Measurements from ENCODE around the gene BCL2L11. TPM values are rescaled to one million over a fixed set of nuclear protein-coding genes. Genes with fewer than 3 reads are reported as not detected.

BCL2L11 gene
- total and polyA plus RNA-seq, 9 of the 15 experiments (the other 6 are each of a cell fraction or from before 2014, with no cell fraction given), result 2.2 to 18.8 (median 5.0) TPM

DNA sequence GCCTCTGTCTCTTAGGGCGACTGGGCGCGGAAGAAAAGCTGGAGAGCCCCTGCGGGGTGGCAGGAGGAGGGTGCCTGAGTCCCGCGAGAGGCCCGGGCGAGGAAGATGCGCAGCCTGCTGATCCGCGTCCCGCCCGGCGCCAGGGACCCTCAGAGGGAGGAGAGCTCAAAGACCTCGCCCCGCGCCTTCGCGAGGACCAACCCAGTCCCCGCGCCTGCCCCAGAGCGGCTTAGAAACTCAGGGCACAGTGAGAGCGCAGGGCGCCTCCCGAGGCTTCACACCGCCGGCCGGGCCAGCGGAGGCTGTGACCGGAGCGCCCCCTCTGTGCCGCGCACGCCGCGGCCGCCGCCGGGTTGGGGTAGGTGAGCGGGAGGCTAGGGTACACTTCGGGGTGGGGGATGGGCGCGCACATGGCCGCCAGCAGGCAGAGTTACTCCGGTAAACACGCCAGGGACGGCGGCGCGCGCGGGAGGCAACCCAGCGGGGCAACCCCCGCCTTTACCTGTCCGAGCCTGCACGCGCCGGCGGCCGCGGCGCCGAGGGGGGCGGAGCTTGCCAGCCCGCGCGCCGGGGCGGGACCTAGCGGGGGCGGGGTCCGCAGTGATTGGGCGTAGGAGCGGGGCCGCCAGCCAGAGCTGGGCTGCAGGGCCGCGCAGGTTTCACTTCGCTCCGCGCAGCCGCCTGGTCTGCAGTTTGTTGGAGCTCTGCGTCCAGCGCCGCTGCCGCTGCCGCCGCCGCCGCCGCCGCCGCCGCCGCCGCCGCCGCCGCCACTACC, at the start of gene BCL2L11 (continued):
- TF ChIP-seq, protein P1, sequence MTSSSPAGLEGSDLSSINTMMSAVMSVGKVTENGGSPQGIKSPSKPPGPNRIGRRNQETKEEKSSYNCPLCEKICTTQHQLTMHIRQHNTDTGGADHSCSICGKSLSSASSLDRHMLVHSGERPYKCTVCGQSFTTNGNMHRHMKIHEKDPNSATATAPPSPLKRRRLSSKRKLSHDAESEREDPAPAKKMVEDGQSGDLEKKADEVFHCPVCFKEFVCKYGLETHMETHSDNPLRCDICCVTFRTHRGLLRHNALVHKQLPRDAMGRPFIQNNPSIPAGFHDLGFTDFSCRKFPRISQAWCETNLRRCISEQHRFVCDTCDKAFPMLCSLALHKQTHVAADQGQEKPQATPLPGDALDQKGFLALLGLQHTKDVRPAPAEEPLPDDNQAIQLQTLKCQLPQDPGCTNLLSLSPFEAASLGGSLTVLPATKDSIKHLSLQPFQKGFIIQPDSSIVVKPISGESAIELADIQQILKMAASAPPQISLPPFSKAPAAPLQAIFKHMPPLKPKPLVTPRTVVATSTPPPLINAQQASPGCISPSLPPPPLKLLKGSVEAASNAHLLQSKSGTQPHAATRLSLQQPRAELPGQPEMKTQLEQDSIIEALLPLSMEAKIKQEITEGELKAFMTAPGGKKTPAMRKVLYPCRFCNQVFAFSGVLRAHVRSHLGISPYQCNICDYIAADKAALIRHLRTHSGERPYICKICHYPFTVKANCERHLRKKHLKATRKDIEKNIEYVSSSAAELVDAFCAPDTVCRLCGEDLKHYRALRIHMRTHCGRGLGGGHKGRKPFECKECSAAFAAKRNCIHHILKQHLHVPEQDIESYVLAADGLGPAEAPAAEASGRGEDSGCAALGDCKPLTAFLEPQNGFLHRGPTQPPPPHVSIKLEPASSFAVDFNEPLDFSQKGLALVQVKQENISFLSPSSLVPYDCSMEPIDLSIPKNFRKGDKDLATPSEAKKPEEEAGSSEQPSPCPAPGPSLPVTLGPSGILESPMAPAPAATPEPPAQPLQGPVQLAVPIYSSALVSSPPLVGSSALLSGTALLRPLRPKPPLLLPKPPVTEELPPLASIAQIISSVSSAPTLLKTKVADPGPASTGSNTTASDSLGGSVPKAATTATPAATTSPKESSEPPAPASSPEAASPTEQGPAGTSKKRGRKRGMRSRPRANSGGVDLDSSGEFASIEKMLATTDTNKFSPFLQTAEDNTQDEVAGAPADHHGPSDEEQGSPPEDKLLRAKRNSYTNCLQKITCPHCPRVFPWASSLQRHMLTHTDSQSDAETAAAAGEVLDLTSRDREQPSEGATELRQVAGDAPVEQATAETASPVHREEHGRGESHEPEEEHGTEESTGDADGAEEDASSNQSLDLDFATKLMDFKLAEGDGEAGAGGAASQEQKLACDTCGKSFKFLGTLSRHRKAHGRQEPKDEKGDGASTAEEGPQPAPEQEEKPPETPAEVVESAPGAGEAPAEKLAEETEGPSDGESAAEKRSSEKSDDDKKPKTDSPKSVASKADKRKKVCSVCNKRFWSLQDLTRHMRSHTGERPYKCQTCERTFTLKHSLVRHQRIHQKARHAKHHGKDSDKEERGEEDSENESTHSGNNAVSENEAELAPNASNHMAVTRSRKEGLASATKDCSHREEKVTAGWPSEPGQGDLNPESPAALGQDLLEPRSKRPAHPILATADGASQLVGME (CRISPR knock-in tag; IDR thresholded peaks at IDR 0.05), result no peak
- TF ChIP-seq ZNF778 (CRISPR knock-in tag; IDR thresholded peaks at IDR 0.05) (no peak), ARNT (IDR thresholded peaks at IDR 0.05) (no peak), MYC (IDR thresholded peaks at IDR 0.05; ENCODE audit: low read depth, low read length) (peak; percentile 97), MYC (CRISPR knock-in tag; IDR thresholded peaks at IDR 0.05; ENCODE audit: borderline replicate concordance, low read depth) (no peak), ZNF589 (CRISPR knock-in tag; IDR thresholded peaks at IDR 0.05; ENCODE audit: low read depth) (peak; percentile 71; the same call in 1 of the 2 replicates), ZC3H11A (IDR thresholded peaks at IDR 0.05; ENCODE audit: low read depth, low read length) (no peak), HNRNPLL (IDR thresholded peaks at IDR 0.05; ENCODE audit: low read depth, low read length, poor library complexity, severe bottlenecking) (peak; percentile 46), DACH1 (IDR thresholded peaks at IDR 0.05; ENCODE audit: partially characterized antibody) (no peak)
- TF ChIP-seq, protein P2, sequence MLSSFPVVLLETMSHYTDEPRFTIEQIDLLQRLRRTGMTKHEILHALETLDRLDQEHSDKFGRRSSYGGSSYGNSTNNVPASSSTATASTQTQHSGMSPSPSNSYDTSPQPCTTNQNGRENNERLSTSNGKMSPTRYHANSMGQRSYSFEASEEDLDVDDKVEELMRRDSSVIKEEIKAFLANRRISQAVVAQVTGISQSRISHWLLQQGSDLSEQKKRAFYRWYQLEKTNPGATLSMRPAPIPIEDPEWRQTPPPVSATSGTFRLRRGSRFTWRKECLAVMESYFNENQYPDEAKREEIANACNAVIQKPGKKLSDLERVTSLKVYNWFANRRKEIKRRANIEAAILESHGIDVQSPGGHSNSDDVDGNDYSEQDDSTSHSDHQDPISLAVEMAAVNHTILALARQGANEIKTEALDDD (IDR thresholded peaks at IDR 0.05), result no peak
- TF ChIP-seq, protein P3, sequence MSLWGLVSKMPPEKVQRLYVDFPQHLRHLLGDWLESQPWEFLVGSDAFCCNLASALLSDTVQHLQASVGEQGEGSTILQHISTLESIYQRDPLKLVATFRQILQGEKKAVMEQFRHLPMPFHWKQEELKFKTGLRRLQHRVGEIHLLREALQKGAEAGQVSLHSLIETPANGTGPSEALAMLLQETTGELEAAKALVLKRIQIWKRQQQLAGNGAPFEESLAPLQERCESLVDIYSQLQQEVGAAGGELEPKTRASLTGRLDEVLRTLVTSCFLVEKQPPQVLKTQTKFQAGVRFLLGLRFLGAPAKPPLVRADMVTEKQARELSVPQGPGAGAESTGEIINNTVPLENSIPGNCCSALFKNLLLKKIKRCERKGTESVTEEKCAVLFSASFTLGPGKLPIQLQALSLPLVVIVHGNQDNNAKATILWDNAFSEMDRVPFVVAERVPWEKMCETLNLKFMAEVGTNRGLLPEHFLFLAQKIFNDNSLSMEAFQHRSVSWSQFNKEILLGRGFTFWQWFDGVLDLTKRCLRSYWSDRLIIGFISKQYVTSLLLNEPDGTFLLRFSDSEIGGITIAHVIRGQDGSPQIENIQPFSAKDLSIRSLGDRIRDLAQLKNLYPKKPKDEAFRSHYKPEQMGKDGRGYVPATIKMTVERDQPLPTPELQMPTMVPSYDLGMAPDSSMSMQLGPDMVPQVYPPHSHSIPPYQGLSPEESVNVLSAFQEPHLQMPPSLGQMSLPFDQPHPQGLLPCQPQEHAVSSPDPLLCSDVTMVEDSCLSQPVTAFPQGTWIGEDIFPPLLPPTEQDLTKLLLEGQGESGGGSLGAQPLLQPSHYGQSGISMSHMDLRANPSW (CRISPR knock-in tag; IDR thresholded peaks at IDR 0.05), result no peak
- TF ChIP-seq, protein P4, sequence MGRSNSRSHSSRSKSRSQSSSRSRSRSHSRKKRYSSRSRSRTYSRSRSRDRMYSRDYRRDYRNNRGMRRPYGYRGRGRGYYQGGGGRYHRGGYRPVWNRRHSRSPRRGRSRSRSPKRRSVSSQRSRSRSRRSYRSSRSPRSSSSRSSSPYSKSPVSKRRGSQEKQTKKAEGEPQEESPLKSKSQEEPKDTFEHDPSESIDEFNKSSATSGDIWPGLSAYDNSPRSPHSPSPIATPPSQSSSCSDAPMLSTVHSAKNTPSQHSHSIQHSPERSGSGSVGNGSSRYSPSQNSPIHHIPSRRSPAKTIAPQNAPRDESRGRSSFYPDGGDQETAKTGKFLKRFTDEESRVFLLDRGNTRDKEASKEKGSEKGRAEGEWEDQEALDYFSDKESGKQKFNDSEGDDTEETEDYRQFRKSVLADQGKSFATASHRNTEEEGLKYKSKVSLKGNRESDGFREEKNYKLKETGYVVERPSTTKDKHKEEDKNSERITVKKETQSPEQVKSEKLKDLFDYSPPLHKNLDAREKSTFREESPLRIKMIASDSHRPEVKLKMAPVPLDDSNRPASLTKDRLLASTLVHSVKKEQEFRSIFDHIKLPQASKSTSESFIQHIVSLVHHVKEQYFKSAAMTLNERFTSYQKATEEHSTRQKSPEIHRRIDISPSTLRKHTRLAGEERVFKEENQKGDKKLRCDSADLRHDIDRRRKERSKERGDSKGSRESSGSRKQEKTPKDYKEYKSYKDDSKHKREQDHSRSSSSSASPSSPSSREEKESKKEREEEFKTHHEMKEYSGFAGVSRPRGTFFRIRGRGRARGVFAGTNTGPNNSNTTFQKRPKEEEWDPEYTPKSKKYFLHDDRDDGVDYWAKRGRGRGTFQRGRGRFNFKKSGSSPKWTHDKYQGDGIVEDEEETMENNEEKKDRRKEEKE (IDR thresholded peaks at IDR 0.05; ENCODE audit: borderline replicate concordance in 1 of 2, control insufficient read depth in 1 of 2, low read depth in 2 of 2, low read length in 1 of 2), result no peak
